HG03196 (cell line): ENCODE measurements around the gene PRKRIP1.
"Not testable (repeated sequence)": the region's sequence is repeated elsewhere in the genome, so short reads cannot be mapped to it uniquely, and the experiment has no call there.

ENCODE experiments used
- ATAC-seq: cut with Tn5 transposase; IDR thresholded peaks from one replicate; pipeline ENCODE4 v1.9.1; 2021; ENCODE audit not compliant: unreplicated experiment

The PRKRIP1 gene

GRCh38 chr7:102474736-102475435, 78.7 kb downstream of the PRKRIP1 start:
- ATAC-seq, result not testable (repeated sequence)
